Osteoblast (primary cell): ENCODE data around the gene ABLIM1. TPM values are rescaled to one million over a fixed set of nuclear protein-coding genes. Genes with fewer than 3 reads are reported as not detected.

Experiments used
- DNase-seq: peaks from one replicate; pipeline ENCODE4 v3.0.0; 2011; ENCODE audit warnings: low spot score, mixed read lengths; ENCODE audit not compliant: insufficient read length; ENCODE audit errors: missing footprints
- H2AFZ ChIP-seq: 2 replicates; pipeline ENCODE4 v1.6.0; 2011; ENCODE audit warnings: mild to moderate bottlenecking, low read length
- H3K27ac ChIP-seq: 2 replicates; pipeline ENCODE4 v1.5.1; 2011; ENCODE audit warnings: mild to moderate bottlenecking, low read depth, low read length, moderate library complexity
- H3K27me3 ChIP-seq: 2 replicates; pipeline ENCODE4 v1.6.0; 2012; ENCODE audit warnings: mild to moderate bottlenecking, control low read depth, inconsistent platforms, low read length, moderate library complexity; ENCODE audit not compliant: insufficient read depth
- H3K36me3 ChIP-seq: 2 replicates; pipeline ENCODE4 v1.5.1; 2011; ENCODE audit warnings: mild to moderate bottlenecking, low read length, control low read depth, moderate library complexity; ENCODE audit not compliant: insufficient read depth
- H3K4me1 ChIP-seq: 2 replicates; pipeline ENCODE4 v1.5.1; 2011; ENCODE audit warnings: mild to moderate bottlenecking, low read length, control low read depth, moderate library complexity; ENCODE audit not compliant: insufficient read depth
- H3K4me2 ChIP-seq: 2 replicates; pipeline ENCODE4 v1.6.0; 2011; ENCODE audit warnings: mild to moderate bottlenecking, low read length; ENCODE audit not compliant: insufficient read depth
- H3K4me3 ChIP-seq: fragments of 200-600 bp; sonication (generic); 3 replicates; pipeline ENCODE4 v1.5.1; 2012; ENCODE audit warnings: mild to moderate bottlenecking, low read length, inconsistent platforms; ENCODE audit not compliant: insufficient read depth
- H3K79me2 ChIP-seq: 2 replicates; pipeline ENCODE4 v1.6.0; 2012; ENCODE audit warnings: mild to moderate bottlenecking, low read length, control low read depth, inconsistent platforms; ENCODE audit not compliant: insufficient read depth
- H3K9me3 ChIP-seq: 2 replicates; pipeline ENCODE4 v1.5.1; 2011; ENCODE audit warnings: low read depth, low read length, control low read depth
- H4K20me1 ChIP-seq: 2 replicates; pipeline ENCODE4 v1.6.0; 2012; ENCODE audit warnings: mild to moderate bottlenecking, low read length, control low read depth; ENCODE audit not compliant: insufficient read depth
- CTCF ChIP-seq: IDR thresholded peaks from 2 replicates; pipeline ENCODE4 v1.5.1; 2011; ENCODE audit warnings: mild to moderate bottlenecking, low read depth, low read length, moderate library complexity; ENCODE audit errors: extremely low read depth
- total RNA-seq: library from RNA; depleted of rRNA; stranded (reverse); fragments of >200 nt; gene quantifications from 2 replicates; pipeline ENCODE4 v1.2.3, GENCODE V29; 2012

ABLIM1 gene
- total RNA-seq, 1 donor, result 11.2 TPM

DNA sequence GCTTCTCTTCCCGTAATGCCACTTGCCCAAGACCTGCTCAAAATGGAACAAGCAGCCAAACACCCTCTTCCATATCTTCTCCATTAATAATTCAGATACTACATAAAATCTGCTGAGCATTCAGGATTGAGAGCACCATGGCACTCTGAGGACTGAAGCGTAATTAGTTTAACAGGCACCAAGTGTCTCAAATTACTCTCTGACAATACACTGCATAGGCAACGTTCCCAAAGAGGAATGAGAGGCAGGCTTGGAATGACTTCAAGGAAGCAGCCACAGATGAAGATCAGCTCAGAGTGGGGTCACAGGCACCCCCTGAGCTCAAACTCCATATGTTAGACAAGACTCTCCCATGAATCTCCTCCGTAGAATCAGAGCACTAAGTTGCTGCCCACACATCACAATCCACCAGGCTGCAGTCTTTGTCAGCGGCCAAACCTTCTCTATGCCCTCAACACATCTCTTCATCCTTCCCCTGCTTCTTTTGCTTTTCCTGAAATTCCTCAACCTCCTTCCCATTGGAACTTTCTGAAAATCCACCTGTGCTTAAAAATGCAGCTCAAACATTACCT, 4.7 kb upstream of the ABLIM1 start:
- Histone ChIP-seq H3K9me3 (no peaks in the 10 kb centered on the region), H3K4me1 (no peaks in the 10 kb centered on the region), H3K36me3 (no peaks in the 10 kb centered on the region), H3K79me2 (no peaks in the 10 kb centered on the region), H2AFZ (no peak overlapping the region), H3K4me2 (no peak overlapping the region), H3K4me3 (no peak overlapping the region), H3K27me3 (peaks cover 38% of the 10 kb centered on the region), H4K20me1 (no peaks in the 10 kb centered on the region), H3K27ac (no peak overlapping the region)
- TF ChIP-seq CTCF, result no peak
- no peak for DNase-seq

DNA sequence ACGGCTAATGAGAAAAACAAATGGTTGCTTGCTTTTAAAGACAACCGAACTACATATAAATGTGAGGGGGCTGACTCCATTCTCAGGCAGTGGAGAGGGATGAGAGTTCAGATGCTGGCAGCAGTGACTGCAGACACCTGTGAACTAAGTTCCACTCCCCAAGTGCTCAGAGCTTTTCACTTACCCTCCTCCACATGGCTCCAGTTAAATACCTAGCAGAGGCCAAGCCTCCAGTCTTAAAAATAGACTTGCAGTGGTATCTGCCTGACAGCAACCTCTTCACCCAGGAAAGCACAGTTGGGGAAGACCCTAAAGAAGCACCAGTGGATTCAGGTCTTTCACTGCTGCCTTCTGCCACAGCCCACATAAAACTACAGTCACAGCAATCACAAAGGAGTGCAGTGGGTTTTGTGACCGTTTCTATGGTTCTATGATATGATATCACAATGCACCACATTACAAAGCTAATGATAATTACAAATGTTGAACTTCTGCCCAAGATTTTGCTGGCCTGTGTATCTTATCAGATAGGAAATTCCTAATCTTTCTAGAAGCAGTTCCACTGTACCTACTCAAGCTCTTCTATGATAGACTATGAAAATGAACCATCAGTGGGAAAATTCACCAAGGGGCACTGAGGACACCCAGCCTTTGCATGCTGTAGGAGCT, 3.3 kb upstream of the ABLIM1 start:
- Histone ChIP-seq H3K4me3 (no peak overlapping the region), H3K27me3 (peaks cover 38% of the 10 kb centered on the region), H4K20me1 (no peaks in the 10 kb centered on the region), H3K79me2 (no peaks in the 10 kb centered on the region), H3K36me3 (no peaks in the 10 kb centered on the region), H3K4me1 (no peaks in the 10 kb centered on the region), H2AFZ (no peak overlapping the region), H3K27ac (no peak overlapping the region), H3K4me2 (no peak overlapping the region), H3K9me3 (no peaks in the 10 kb centered on the region)
- DNase-seq, result no peak
- no peak for TF ChIP-seq CTCF

GRCh38 chr10:114655671-114656070, 2.4 kb downstream of the ABLIM1 start:
- no peak overlapping the region for H3K4me3 ChIP-seq
- H3K27ac ChIP-seq, result no peak overlapping the region
- no peak for DNase-seq
- TF ChIP-seq CTCF, result no peak
- H3K79me2 ChIP-seq, result no peaks in the 10 kb centered on the region
- H4K20me1 ChIP-seq, result no peaks in the 10 kb centered on the region
- no peaks in the 10 kb centered on the region for H3K36me3 ChIP-seq
- no peaks in the 10 kb centered on the region for H3K9me3 ChIP-seq
- peaks cover 18% of the 10 kb centered on the region for H3K27me3 ChIP-seq
- H3K4me1 ChIP-seq, result no peaks in the 10 kb centered on the region
- no peak overlapping the region for H3K4me2 ChIP-seq
- no peak overlapping the region for H2AFZ ChIP-seq

- Histone ChIP-seq H3K9me3 (no peaks in the 10 kb centered on the region), H3K27ac (no peak overlapping the region), H3K4me1 (no peaks in the 10 kb centered on the region), H3K4me3 (no peak overlapping the region), H3K79me2 (no peaks in the 10 kb centered on the region), H3K27me3 (peaks cover 11% of the 10 kb centered on the region), H3K36me3 (no peaks in the 10 kb centered on the region), H4K20me1 (no peaks in the 10 kb centered on the region), H2AFZ (no peak overlapping the region), H3K4me2 (no peak overlapping the region)
- no peak for TF ChIP-seq CTCF
- DNase-seq, result no peak
Observed at GRCh38 chr10:114654822-114655575, 3.1 kb downstream of the ABLIM1 start.
